SK-N-SH (cell line): ENCODE measurements around the gene GPR183. TPM values are rescaled to one million over a fixed set of nuclear protein-coding genes. Genes with fewer than 3 reads are reported as not detected.

Experiments used
- CTCF ChIA-PET: fragments of 300-600, 350-600 bp; formaldehyde crosslinking; extraction: SDS; loops from one replicate; lab custom pipeline; 2021; lab: Yijun Ruan, JAX
- POLR2A ChIA-PET: fragments of 350-600 bp; sonication (Branson Sonifier 250); formaldehyde crosslinking; extraction: SDS; loops from one replicate; lab custom pipeline; 2020; ENCODE audit warnings: antibody characterized with exemption, inconsistent platforms; lab: Yijun Ruan, JAX
- DNase-seq: peaks from one replicate; pipeline ENCODE4 v3.0.0; 2012
- H2AFZ ChIP-seq: fragments of 200-600 bp; sonication (generic); 2 replicates; pipeline ENCODE4 v1.8.1; 2016; ENCODE audit warnings: antibody characterized with exemption, mild to moderate bottlenecking, low read depth
- H3F3A ChIP-seq: fragments of 200-600 bp; sonication (generic); replicated peaks from 2 replicates; pipeline ENCODE3; 2016; ENCODE audit warnings: antibody characterized with exemption, mild to moderate bottlenecking; ENCODE audit not compliant: insufficient read depth
- H3K27ac ChIP-seq, 2 experiments: fragments of 200-500 bp in 1 of 2; fragments of 200-600 bp in 1 of 2; sonication (Bioruptor generic) in 1 of 2; sonication (generic), shearing (Covaris generic) in 1 of 2; 2 replicates each; pipeline versions ENCODE4 v1.5.1 to v1.6.1; 2014 to 2016; ENCODE audit warnings: low read depth in 2 of 2, inconsistent platforms in 1 of 2, low read length in 1 of 2, mild to moderate bottlenecking in 1 of 2, mixed read lengths in 1 of 2
- H3K27me3 ChIP-seq: fragments of 200-600 bp; sonication (generic), shearing (Covaris generic); 2 replicates; pipeline ENCODE4 v1.6.1; 2016; ENCODE audit warnings: mixed run types; ENCODE audit not compliant: insufficient read depth
- H3K36me3 ChIP-seq, 2 experiments: fragments of 200-500 bp in 1 of 2; fragments of 200-600 bp in 1 of 2; sonication (Bioruptor generic) in 1 of 2; sonication (generic) in 1 of 2; replicated peaks in 1 of 2; 2 replicates each; pipeline versions ENCODE3 to v1.5.1; 2014 to 2016; ENCODE audit warnings: low read length in 1 of 2, mild to moderate bottlenecking in 1 of 2; ENCODE audit not compliant: insufficient read depth in 2 of 2, control insufficient read depth in 1 of 2
- H3K4me1 ChIP-seq, 2 experiments: fragments of 200-500 bp in 1 of 2; fragments of 200-600 bp in 1 of 2; sonication (Bioruptor generic) in 1 of 2; sonication (generic), shearing (Covaris generic) in 1 of 2; 2 replicates each; pipeline versions ENCODE4 v1.5.1 to v1.6.1; 2014 to 2016; ENCODE audit warnings: low read depth in 1 of 2, low read length in 1 of 2, mixed run types in 1 of 2; ENCODE audit not compliant: insufficient read depth in 2 of 2, control insufficient read depth in 1 of 2
- H3K4me2 ChIP-seq: fragments of 200-600 bp; sonication (generic), shearing (Covaris generic); 2 replicates; pipeline ENCODE4 v1.6.1; 2017; ENCODE audit warnings: mixed run types
- H3K4me3 ChIP-seq, 2 experiments: fragments of 200-500 bp in 1 of 2; fragments of 200-600 bp in 1 of 2; sonication (Bioruptor generic) in 1 of 2; sonication (generic), shearing (Covaris generic) in 1 of 2; 2 replicates each; pipeline versions ENCODE4 v1.5.1 to v1.8.1; 2014 to 2016; ENCODE audit warnings: low read depth in 2 of 2, inconsistent platforms in 1 of 2, low read length in 1 of 2, mild to moderate bottlenecking in 1 of 2, mixed read lengths in 1 of 2, moderate library complexity in 1 of 2
- H3K79me2 ChIP-seq: fragments of 200-600 bp; sonication (generic); 2 replicates; pipeline ENCODE4 v1.8.1; 2017; ENCODE audit warnings: mild to moderate bottlenecking; ENCODE audit not compliant: insufficient read depth
- H3K9ac ChIP-seq: fragments of 200-600 bp; sonication (generic); 2 replicates; pipeline ENCODE4 v1.6.1; 2017; ENCODE audit warnings: mixed run types
- H3K9me2 ChIP-seq: fragments of 200-600 bp; sonication (generic); 2 replicates; pipeline ENCODE4 v1.6.1; 2017; ENCODE audit warnings: mixed run types
- H3K9me3 ChIP-seq: fragments of 200-600 bp; sonication (generic); 2 replicates; pipeline ENCODE4 v1.6.1; 2017; ENCODE audit warnings: mixed run types, mild to moderate bottlenecking, moderate library complexity
- H4K20me1 ChIP-seq: fragments of 200-600 bp; sonication (generic); 2 replicates; pipeline ENCODE4 v1.6.1; 2017; ENCODE audit warnings: mild to moderate bottlenecking, mixed run types; ENCODE audit not compliant: insufficient read depth
- ELF1 ChIP-seq: IDR thresholded peaks from 2 replicates; pipeline ENCODE4 v1.4.0; 2012
- FOSL2 ChIP-seq: IDR thresholded peaks from 2 replicates; pipeline ENCODE4 v1.4.0; 2012; ENCODE audit warnings: low read depth, mild to moderate bottlenecking, moderate library complexity, borderline replicate concordance
- FOXM1 ChIP-seq: IDR thresholded peaks from 2 replicates; pipeline ENCODE4 v1.4.0; 2012; ENCODE audit warnings: low read depth, mild to moderate bottlenecking
- GATA2 ChIP-seq: sonication (generic); formaldehyde crosslinking; IDR thresholded peaks from 2 replicates; pipeline ENCODE4 v1.5.0; 2020; ENCODE audit warnings: mild to moderate bottlenecking, missing genetic modification reagents
- MAX ChIP-seq: IDR thresholded peaks from 2 replicates; pipeline ENCODE4 v1.4.0; 2012; ENCODE audit warnings: low read depth
- MEF2A ChIP-seq: IDR thresholded peaks from 2 replicates; pipeline ENCODE4 v1.4.0; 2012; ENCODE audit warnings: low read depth, borderline replicate concordance
- MXI1 ChIP-seq: IDR thresholded peaks from 2 replicates; pipeline ENCODE4 v1.6.1; 2012; ENCODE audit warnings: mild to moderate bottlenecking, low read depth, low read length, improper control_type of control experiment
- NRF1 ChIP-seq: IDR thresholded peaks from 2 replicates; pipeline ENCODE4 v1.6.1; 2012; ENCODE audit warnings: low read depth, mild to moderate bottlenecking, low read length
- PBX3 ChIP-seq: IDR thresholded peaks from 2 replicates; pipeline ENCODE4; 2012
- RAD21 ChIP-seq: IDR thresholded peaks from 2 replicates; pipeline ENCODE4 v1.6.1; 2012; ENCODE audit warnings: mild to moderate bottlenecking, low read length
- RCOR1 ChIP-seq: fragments of 150-350 bp; IDR thresholded peaks from 2 replicates; pipeline ENCODE4 v1.6.1; 2017; ENCODE audit warnings: antibody characterized with exemption, low read length
- RFX5 ChIP-seq: IDR thresholded peaks from 2 replicates; pipeline ENCODE4 v1.6.1; 2012; ENCODE audit warnings: mild to moderate bottlenecking, improper control_type of control experiment, low read length
- RXRA ChIP-seq: IDR thresholded peaks from 2 replicates; pipeline ENCODE4 v1.4.0; 2012; ENCODE audit warnings: low read depth, mild to moderate bottlenecking, borderline replicate concordance
- SIN3A ChIP-seq: IDR thresholded peaks from 2 replicates; pipeline ENCODE4 v1.6.1; 2012; ENCODE audit warnings: low read depth, mild to moderate bottlenecking, low read length, moderate library complexity, borderline replicate concordance
- USF1 ChIP-seq: IDR thresholded peaks from 2 replicates; pipeline ENCODE4 v1.4.0; 2012; ENCODE audit warnings: low read depth, borderline replicate concordance
- USF2 ChIP-seq: fragments of 150-350 bp; IDR thresholded peaks from 2 replicates; pipeline ENCODE4 v1.6.1; 2017; ENCODE audit warnings: antibody characterized with exemption, low read length, low read depth, borderline replicate concordance
- WGBS: methylation state at CpG from one replicate; pipeline ENCODE4 v1.1.6; 2017; ENCODE audit warnings: low lambda C conversion rate; 5-methylcytosine and 5-hydroxymethylcytosine counted together
- polyA plus RNA-seq, 3 experiments: library from polyadenylated mRNA; depleted of rRNA; stranded (reverse); fragments of >200 nt; gene quantifications; 2 replicates each; pipeline ENCODE4 v1.2.3, GENCODE V29; 2012

The GPR183 gene
- polyA plus RNA-seq, 1 of the 3 experiments (the other 2 are of a cell fraction) = 0.07 TPM

GRCh38 chr13:99313941-99314340 is 6.7 kb upstream of the GPR183 start:
- no peak for DNase-seq
- WGBS = 87% methylated on average over 1 of the region's 1 CpG
- Histone ChIP-seq H3K4me2 (no peak overlapping the region), H3K4me3 (no peak overlapping the region), H3K79me2 (peaks cover 6% of the 10 kb centered on the region; the same call in 1 of the 2 replicates), H3F3A (peaks cover 18% of the 10 kb centered on the region), H3K4me1 (peaks cover 12 to 31% of the 10 kb centered on the region in 2 experiments), H3K27ac (no peak overlapping the region), H3K36me3 (peaks cover 9 to 20% of the 10 kb centered on the region in 2 experiments), H3K9ac (no peak overlapping the region), H3K27me3 (no peaks in the 10 kb centered on the region), H2AFZ (no peak overlapping the region), H4K20me1 (0 out of 2 replicates have a peak, but pooled peaks cover 5% of the 10 kb centered on the region), H3K9me2 (no peaks in the 10 kb centered on the region), H3K9me3 (no peaks in the 10 kb centered on the region)
- ChIA-PET CTCF (no interaction called here), POLR2A (no interaction called here)
- TF ChIP-seq FOSL2 (no peak), ELF1 (no peak), NRF1 (no peak), RCOR1 (no peak), USF1 (no peak), GATA2 (CRISPR knock-in tag) (no peak), USF2 (no peak), SIN3A (no peak), MAX (no peak)

GRCh38 chr13:99313501-99313900 is 6.3 kb upstream of the GPR183 start:
- CTCF ChIA-PET = interaction anchor here (1.4 kb wide), 1 partner anchor 44 kb away, joined by 8 read pairs; no protein-coding TSS in a partner anchor
- no peak overlapping the region for H3K4me2 ChIP-seq
- H4K20me1 ChIP-seq = 0 out of 2 replicates have a peak, but pooled peaks cover 5% of the 10 kb centered on the region
- no peaks in the 10 kb centered on the region for H3K9me3 ChIP-seq
- no peaks in the 10 kb centered on the region for H3K9me2 ChIP-seq
- H3K4me3 ChIP-seq = no peak overlapping the region
- 99% methylated on average over 3 of the region's 3 CpGs for WGBS
- TF ChIP-seq FOXM1 (no peak), RFX5 (no peak), MXI1 (no peak), PBX3 (no peak), GATA2 (CRISPR knock-in tag) (no peak), RXRA (no peak), RAD21 (no peak), MEF2A (no peak)
- POLR2A ChIA-PET = no interaction called here
- peaks cover 9 to 20% of the 10 kb centered on the region in 2 experiments for H3K36me3 ChIP-seq
- no peak overlapping the region for H2AFZ ChIP-seq
- DNase-seq = no peak
- H3K27me3 ChIP-seq = no peaks in the 10 kb centered on the region
- peaks cover 12 to 31% of the 10 kb centered on the region in 2 experiments for H3K4me1 ChIP-seq
- no peak overlapping the region for H3K9ac ChIP-seq
- H3K79me2 ChIP-seq = peaks cover 6% of the 10 kb centered on the region; the same call in 1 of the 2 replicates
- peak overlapping the region in 1 of 2 experiments; percentile 43; a peak in 1 of 4 replicates for H3K27ac ChIP-seq
- peaks cover 18% of the 10 kb centered on the region for H3F3A ChIP-seq
